ENCODE measurements around the gene BMERB1.

GRCh38 chr16:15523092-15523541 is 88.7 kb downstream of the BMERB1 start:
- no peak for TF ChIP-seq CTCF (IDR thresholded peaks at IDR 0.05; ENCODE audit: poor library complexity)
- no peak for TF ChIP-seq EZH2 (IDR thresholded peaks at IDR 0.05; ENCODE audit: borderline replicate concordance)
- no peak for TF ChIP-seq EZH2phosphoT487 (IDR thresholded peaks at IDR 0.05; ENCODE audit: low read depth, severe bottlenecking, unreplicated experiment)
